ENCODE results near the gene BCL11B.

DNA sequence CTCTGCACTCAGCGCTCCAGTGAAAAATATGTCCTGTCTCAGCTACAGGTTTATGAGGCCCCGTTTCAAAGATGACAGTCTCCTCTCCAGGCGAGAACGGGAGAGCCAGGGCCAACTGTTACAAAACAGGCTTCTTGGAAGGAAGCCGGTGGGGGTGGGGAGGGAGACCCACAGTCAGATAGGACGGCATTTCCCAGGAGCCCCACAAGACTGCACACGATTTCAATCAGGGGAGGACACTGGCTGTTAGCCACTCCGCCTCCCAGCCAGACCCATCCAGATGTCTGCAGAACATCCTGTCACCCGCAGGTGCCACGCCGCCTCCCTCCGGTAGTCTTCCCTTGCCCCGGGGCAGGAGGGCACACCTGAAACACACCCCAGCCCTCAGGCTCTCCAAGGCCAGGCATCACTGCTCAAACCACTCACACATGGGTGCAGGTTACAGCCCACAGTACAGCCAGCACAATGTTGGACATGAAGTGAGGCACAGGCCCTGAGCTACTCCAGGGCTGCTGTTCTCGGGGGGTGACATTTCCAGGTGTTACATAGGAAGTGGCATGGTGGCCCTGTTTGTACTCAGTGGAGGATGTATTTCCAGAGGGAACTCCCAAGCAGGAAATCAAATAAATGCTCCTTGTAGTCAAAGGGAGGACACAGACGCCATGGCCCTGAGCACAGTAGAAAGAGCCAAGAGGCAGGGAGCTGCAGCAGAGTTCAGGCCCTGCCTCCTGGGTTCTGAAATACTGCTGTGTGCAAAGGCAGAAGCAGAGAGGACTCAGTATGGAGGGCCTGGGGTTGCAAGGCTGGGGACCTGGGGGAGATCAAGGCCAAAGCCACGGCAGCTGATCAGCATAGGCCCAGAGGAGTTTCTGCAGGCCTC lies 138.1 kb downstream of the BCL11B start:
- TF ChIP-seq, protein P1, sequence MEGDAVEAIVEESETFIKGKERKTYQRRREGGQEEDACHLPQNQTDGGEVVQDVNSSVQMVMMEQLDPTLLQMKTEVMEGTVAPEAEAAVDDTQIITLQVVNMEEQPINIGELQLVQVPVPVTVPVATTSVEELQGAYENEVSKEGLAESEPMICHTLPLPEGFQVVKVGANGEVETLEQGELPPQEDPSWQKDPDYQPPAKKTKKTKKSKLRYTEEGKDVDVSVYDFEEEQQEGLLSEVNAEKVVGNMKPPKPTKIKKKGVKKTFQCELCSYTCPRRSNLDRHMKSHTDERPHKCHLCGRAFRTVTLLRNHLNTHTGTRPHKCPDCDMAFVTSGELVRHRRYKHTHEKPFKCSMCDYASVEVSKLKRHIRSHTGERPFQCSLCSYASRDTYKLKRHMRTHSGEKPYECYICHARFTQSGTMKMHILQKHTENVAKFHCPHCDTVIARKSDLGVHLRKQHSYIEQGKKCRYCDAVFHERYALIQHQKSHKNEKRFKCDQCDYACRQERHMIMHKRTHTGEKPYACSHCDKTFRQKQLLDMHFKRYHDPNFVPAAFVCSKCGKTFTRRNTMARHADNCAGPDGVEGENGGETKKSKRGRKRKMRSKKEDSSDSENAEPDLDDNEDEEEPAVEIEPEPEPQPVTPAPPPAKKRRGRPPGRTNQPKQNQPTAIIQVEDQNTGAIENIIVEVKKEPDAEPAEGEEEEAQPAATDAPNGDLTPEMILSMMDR (conservative IDR thresholded peaks at IDR 0.05; ENCODE audit: low read depth, low read length), result no peak
- TF ChIP-seq EZH2 (IDR thresholded peaks at IDR 0.05; ENCODE audit: borderline replicate concordance, low read depth, low read length, poor library complexity, severe bottlenecking), result no peak

Measured in A673 (cell line).